Body of pancreas (tissue), 4 donors: ENCODE data around the gene PTPRN2.

Source experiments
- CTCF ChIP-seq, 7 experiments: fragments of 450-650 bp in 4 of 7; fragments of 200-600 bp in 3 of 7; sonication (generic) in 3 of 7; IDR thresholded peaks; one replicate each; pipeline ENCODE4 v1.5.1; 2016 to 2019; ENCODE audit warnings: antibody characterized with exemption in 7 of 7
- POLR2A ChIP-seq, 3 donors: fragments of 450-650 bp; IDR thresholded peaks; one replicate each; pipeline ENCODE4 v1.6.1; 2016; ENCODE audit warnings: antibody characterized with exemption in 3 of 3, mild to moderate bottlenecking in 2 of 3

- TF ChIP-seq CTCF (IDR thresholded peaks at IDR 0.05) (no peak), POLR2A (IDR thresholded peaks at IDR 0.05) (no peak)
These were observed 113.1 kb downstream of the PTPRN2 start for GRCh38 chr7:158474488-158474887.
